ENCODE measurements around the gene L1CAM.

GRCh38 chrX:153884136-153884535 is 1.8 kb downstream of the L1CAM start:
- no peak for TF ChIP-seq EGR1 (IDR thresholded peaks at IDR 0.05; ENCODE audit: borderline replicate concordance, low read depth, low read length)
- no peak for TF ChIP-seq ATF3 (IDR thresholded peaks at IDR 0.05; ENCODE audit: insufficient read depth, low read depth, low read length)
- TF ChIP-seq POLR2AphosphoS5 (IDR thresholded peaks at IDR 0.05; ENCODE audit: low read depth, low read length): no peak
- no peak for TF ChIP-seq POLR2A (IDR thresholded peaks at IDR 0.05; ENCODE audit: control extremely low read depth in 1 of 2, low read depth in 2 of 2, low read length in 2 of 2)
- no peak for TF ChIP-seq SRF (IDR thresholded peaks at IDR 0.05; ENCODE audit: low read depth, low read length)
- TF ChIP-seq, protein P1, sequence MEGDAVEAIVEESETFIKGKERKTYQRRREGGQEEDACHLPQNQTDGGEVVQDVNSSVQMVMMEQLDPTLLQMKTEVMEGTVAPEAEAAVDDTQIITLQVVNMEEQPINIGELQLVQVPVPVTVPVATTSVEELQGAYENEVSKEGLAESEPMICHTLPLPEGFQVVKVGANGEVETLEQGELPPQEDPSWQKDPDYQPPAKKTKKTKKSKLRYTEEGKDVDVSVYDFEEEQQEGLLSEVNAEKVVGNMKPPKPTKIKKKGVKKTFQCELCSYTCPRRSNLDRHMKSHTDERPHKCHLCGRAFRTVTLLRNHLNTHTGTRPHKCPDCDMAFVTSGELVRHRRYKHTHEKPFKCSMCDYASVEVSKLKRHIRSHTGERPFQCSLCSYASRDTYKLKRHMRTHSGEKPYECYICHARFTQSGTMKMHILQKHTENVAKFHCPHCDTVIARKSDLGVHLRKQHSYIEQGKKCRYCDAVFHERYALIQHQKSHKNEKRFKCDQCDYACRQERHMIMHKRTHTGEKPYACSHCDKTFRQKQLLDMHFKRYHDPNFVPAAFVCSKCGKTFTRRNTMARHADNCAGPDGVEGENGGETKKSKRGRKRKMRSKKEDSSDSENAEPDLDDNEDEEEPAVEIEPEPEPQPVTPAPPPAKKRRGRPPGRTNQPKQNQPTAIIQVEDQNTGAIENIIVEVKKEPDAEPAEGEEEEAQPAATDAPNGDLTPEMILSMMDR (IDR thresholded peaks at IDR 0.05; ENCODE audit: control extremely low read depth in 1 of 3, insufficient read depth in 1 of 3, low read depth in 1 of 3, low read length in 3 of 3): no peak
- TF ChIP-seq GTF2F1 (IDR thresholded peaks at IDR 0.05; ENCODE audit: borderline replicate concordance, low read depth, low read length): no peak
- no peak for TF ChIP-seq EZH2 (IDR thresholded peaks at IDR 0.05; ENCODE audit: low read depth, low read length, severe bottlenecking)
- no peak for TF ChIP-seq ASH2L (IDR thresholded peaks at IDR 0.05; ENCODE audit: low read length)
